Measurements from ENCODE around the gene NRBP1. TPM values are rescaled to one million over a fixed set of nuclear protein-coding genes. Genes with fewer than 3 reads are reported as not detected.
A peak's percentile ranks its signal among the peaks of the same experiment; 100 is the strongest.

The NRBP1 gene
- total and polyA plus RNA-seq, 11 donors: 27.8 to 114 (median 62.8) TPM

DNA sequence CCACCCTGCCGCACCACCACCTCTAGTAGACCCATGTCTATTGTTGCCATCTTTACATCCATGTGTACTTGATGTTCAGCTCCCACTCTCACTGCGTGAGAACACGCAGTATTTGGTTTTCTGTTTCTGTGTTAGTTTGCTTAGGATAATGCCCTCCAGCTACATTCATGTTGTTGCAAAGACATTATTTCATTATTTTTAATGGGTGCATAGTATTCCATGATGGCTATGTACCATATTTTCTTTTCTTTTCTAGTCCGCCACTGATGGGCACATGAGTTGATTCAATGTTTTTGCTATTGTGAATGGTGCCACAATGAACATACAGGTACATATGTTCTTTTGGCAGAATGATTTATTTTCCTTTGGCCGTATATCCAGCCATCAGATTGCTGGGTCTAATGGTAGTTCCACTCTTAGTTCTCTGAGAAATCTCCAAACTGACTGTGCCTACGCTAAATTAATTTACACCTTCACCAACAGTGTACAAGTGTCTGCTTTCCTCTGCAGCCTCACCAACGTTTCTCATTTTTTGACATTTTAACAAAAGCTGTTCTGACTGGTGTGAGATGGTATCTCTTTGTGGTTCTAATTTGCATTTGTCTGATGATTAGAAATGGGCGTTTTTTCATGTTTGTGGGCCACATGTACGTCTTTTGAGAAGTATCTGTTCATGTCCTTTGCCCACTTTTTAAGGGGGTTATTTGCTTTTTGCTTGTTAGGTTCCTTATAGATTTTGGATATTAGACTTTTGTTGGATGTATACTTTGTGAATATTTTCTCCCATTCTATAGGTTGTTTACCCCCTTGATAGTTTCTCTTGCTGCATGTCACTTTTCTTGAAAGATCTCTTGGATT lies 37.4 kb upstream of the NRBP1 start:
- no peaks in the 10 kb centered on the region for H3K27me3 ChIP-seq
- ATAC-seq: no peak
- TF ChIP-seq, protein P1, sequence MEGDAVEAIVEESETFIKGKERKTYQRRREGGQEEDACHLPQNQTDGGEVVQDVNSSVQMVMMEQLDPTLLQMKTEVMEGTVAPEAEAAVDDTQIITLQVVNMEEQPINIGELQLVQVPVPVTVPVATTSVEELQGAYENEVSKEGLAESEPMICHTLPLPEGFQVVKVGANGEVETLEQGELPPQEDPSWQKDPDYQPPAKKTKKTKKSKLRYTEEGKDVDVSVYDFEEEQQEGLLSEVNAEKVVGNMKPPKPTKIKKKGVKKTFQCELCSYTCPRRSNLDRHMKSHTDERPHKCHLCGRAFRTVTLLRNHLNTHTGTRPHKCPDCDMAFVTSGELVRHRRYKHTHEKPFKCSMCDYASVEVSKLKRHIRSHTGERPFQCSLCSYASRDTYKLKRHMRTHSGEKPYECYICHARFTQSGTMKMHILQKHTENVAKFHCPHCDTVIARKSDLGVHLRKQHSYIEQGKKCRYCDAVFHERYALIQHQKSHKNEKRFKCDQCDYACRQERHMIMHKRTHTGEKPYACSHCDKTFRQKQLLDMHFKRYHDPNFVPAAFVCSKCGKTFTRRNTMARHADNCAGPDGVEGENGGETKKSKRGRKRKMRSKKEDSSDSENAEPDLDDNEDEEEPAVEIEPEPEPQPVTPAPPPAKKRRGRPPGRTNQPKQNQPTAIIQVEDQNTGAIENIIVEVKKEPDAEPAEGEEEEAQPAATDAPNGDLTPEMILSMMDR (IDR thresholded peaks at IDR 0.05): no peak
- no peak for TF ChIP-seq POLR2A (IDR thresholded peaks at IDR 0.05)
- no peaks in the 10 kb centered on the region for H3K4me1 ChIP-seq
- intact Hi-C loops (cut with DNase I): no loop called here
- DNase-seq: no peak
- peak overlapping the region in 1 of 12 donors; percentile 33 for H3K27ac ChIP-seq
- no peak overlapping the region for H3K4me3 ChIP-seq
- WGBS, 4 donors: 95 to 98% (median 96%) methylated on average over 9 of the region's 9 CpGs
- no peaks in the 10 kb centered on the region for H3K9me3 ChIP-seq
- peaks cover 0 to 21% (median 9%) of the 10 kb centered on the region in 9 donors for H3K36me3 ChIP-seq

DNA sequence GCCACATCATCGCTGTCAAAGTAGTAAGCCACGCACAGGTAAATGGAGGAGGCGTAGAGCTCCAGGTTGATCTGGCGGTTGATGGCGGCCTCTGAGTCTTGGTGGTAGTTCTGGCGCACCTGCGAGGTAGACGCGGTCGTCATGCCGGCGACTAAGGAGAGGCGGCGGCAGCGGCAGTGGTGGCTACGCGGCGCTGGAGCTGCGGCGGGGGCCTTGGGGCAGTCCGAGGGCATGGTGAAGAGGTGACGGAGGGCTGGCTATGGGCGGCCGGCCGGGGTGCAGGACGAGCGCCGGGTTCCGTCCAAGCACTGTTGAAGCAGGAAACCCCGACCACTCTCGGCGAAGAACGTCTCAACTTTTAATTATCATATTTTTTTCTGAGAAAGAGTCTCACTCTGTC lies 35.2 kb upstream of the NRBP1 start:
- Histone ChIP-seq H3K9me3 (no peaks in the 10 kb centered on the region), H3K36me3 (peaks cover 0 to 12% (median 7%) of the 10 kb centered on the region in 9 donors), H3K4me3 (no peak overlapping the region), H3K4me1 (no peaks in the 10 kb centered on the region), H3K27ac (no peak overlapping the region), H3K27me3 (no peaks in the 10 kb centered on the region)
- 95 to 98% (median 98%) methylated on average over 33 of the region's 33 CpGs for WGBS, 4 donors
- ATAC-seq: no peak
- no peak for DNase-seq
- intact Hi-C loops (cut with DNase I): no loop called here
- no peak for TF ChIP-seq POLR2A (IDR thresholded peaks at IDR 0.05)
- TF ChIP-seq, protein P1 (IDR thresholded peaks at IDR 0.05): no peak

DNA sequence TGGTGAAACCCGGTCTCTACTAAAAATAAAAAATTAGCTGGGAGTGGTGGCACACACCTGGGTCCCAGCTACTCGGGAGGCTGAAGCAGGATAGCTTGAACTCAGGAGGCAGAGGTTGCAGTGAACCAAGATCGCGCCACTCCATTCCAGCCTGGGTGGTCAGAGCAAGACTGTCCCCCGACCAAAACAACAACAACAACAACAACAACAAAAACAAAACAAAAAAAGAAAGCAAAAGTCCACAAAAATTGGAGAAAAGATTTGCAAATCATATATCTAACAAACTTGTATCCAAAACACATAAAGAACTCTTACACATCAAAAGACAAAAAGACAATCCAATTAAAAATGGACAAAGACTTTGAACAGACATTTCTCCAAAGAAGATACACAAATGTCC lies 29.5 kb upstream of the NRBP1 start:
- H3K4me3 ChIP-seq: no peak overlapping the region
- ATAC-seq: no peak

More for the DNA sequence above, 29.5 kb upstream of the NRBP1 start:
- DNase-seq: no peak
- intact Hi-C loops (cut with DNase I): no loop called here
- Histone ChIP-seq H3K9me3 (no peaks in the 10 kb centered on the region), H3K36me3 (peaks cover 0 to 8% (median 0%) of the 10 kb centered on the region in 9 donors), H3K27me3 (no peaks in the 10 kb centered on the region), H3K4me1 (peaks cover 0 to 4% (median 0%) of the 10 kb centered on the region in 12 donors), H3K27ac (no peak overlapping the region)
- TF ChIP-seq, protein P1 (IDR thresholded peaks at IDR 0.05): no peak
- no peak for TF ChIP-seq POLR2A (IDR thresholded peaks at IDR 0.05)
- WGBS, 4 donors: 93 to 96% (median 95%) methylated on average over 5 of the region's 5 CpGs
